ENCODE results near the gene LNP1.

- TF ChIP-seq CTCF (IDR thresholded peaks at IDR 0.05; ENCODE audit: low read depth, low read length, missing input control) = no peak
- TF ChIP-seq GABPA (IDR thresholded peaks at IDR 0.05 in 1 of 2, conservative IDR thresholded peaks at IDR 0.05 in 1 of 2) = no peak
- no peak for TF ChIP-seq JUND (IDR thresholded peaks at IDR 0.05)
- TF ChIP-seq EGR1 (IDR thresholded peaks at IDR 0.05; ENCODE audit: low read depth in 2 of 2) = no peak
- TF ChIP-seq RAD21 (IDR thresholded peaks at IDR 0.05) = no peak
- TF ChIP-seq FOXA1 (IDR thresholded peaks at IDR 0.05) = no peak
- TF ChIP-seq YY1 (IDR thresholded peaks at IDR 0.05) = no peak
- TF ChIP-seq NR2F2 (IDR thresholded peaks at IDR 0.05) = no peak
- TF ChIP-seq ATF3 (IDR thresholded peaks at IDR 0.05) = no peak
- no peak for TF ChIP-seq TAF1 (conservative IDR thresholded peaks at IDR 0.05)
- TF ChIP-seq, protein P1, sequence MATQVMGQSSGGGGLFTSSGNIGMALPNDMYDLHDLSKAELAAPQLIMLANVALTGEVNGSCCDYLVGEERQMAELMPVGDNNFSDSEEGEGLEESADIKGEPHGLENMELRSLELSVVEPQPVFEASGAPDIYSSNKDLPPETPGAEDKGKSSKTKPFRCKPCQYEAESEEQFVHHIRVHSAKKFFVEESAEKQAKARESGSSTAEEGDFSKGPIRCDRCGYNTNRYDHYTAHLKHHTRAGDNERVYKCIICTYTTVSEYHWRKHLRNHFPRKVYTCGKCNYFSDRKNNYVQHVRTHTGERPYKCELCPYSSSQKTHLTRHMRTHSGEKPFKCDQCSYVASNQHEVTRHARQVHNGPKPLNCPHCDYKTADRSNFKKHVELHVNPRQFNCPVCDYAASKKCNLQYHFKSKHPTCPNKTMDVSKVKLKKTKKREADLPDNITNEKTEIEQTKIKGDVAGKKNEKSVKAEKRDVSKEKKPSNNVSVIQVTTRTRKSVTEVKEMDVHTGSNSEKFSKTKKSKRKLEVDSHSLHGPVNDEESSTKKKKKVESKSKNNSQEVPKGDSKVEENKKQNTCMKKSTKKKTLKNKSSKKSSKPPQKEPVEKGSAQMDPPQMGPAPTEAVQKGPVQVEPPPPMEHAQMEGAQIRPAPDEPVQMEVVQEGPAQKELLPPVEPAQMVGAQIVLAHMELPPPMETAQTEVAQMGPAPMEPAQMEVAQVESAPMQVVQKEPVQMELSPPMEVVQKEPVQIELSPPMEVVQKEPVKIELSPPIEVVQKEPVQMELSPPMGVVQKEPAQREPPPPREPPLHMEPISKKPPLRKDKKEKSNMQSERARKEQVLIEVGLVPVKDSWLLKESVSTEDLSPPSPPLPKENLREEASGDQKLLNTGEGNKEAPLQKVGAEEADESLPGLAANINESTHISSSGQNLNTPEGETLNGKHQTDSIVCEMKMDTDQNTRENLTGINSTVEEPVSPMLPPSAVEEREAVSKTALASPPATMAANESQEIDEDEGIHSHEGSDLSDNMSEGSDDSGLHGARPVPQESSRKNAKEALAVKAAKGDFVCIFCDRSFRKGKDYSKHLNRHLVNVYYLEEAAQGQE (IDR thresholded peaks at IDR 0.05) = no peak
- no peak for TF ChIP-seq MAX (IDR thresholded peaks at IDR 0.05)
- no peak for TF ChIP-seq ZBTB33 (IDR thresholded peaks at IDR 0.05)
Measured at GRCh38 chr3:100360757-100361496, 40.4 kb upstream of the LNP1 start.
